ENCODE results near the gene SETD9. TPM values are rescaled to one million over a fixed set of nuclear protein-coding genes. Genes with fewer than 3 reads are reported as not detected.
A peak's percentile ranks its signal among the peaks of the same experiment; 100 is the strongest.

Gene SETD9
- total and polyA plus RNA-seq, 2 of the 13 experiments (the other 11 are each of a cell fraction or from before 2014, with no cell fraction given), result 4.8 to 17.8 TPM

- TF ChIP-seq ZBTB39 (CRISPR knock-in tag; IDR thresholded peaks at IDR 0.05) (no peak), ZNF768 (CRISPR knock-in tag; IDR thresholded peaks at IDR 0.05) (no peak), ZNF124 (CRISPR knock-in tag; IDR thresholded peaks at IDR 0.05) (0 out of 2 replicates have a peak, but pooled peaks have one; percentile 22), ZNF17 (CRISPR knock-in tag; IDR thresholded peaks at IDR 0.05) (no peak), ATAD3A (CRISPR knock-in tag; IDR thresholded peaks at IDR 0.05) (no peak), ATF2 (CRISPR knock-in tag; IDR thresholded peaks at IDR 0.05) (no peak), SOX6 (IDR thresholded peaks at IDR 0.05) (no peak), SOX6 (CRISPR knock-in tag; IDR thresholded peaks at IDR 0.05) (no peak; the same call in 1 of the 2 replicates), THAP8 (CRISPR knock-in tag; IDR thresholded peaks at IDR 0.05; ENCODE audit: borderline replicate concordance) (no peak), BCLAF1 (IDR thresholded peaks at IDR 0.05) (no peak), GTF2F1 (IDR thresholded peaks at IDR 0.05; ENCODE audit: low read length) (no peak), ZNF772 (CRISPR knock-in tag; IDR thresholded peaks at IDR 0.05) (no peak), SP2 (CRISPR knock-in tag; IDR thresholded peaks at IDR 0.05) (no peak), ZFYVE20 (CRISPR knock-in tag; IDR thresholded peaks at IDR 0.05; ENCODE audit: borderline replicate concordance, low read depth) (no peak), PLRG1 (conservative IDR thresholded peaks at IDR 0.05) (no peak), ZNF501 (CRISPR knock-in tag; IDR thresholded peaks at IDR 0.05) (0 out of 2 replicates have a peak, but pooled peaks have one; percentile 41), ZNF292 (CRISPR knock-in tag; IDR thresholded peaks at IDR 0.05; ENCODE audit: borderline replicate concordance, low read depth) (peak; percentile 19; the same call in 1 of the 2 replicates), ZNF234 (CRISPR knock-in tag; conservative IDR thresholded peaks at IDR 0.05) (no peak), ETV5 (CRISPR knock-in tag; IDR thresholded peaks at IDR 0.05; ENCODE audit: borderline replicate concordance) (no peak; the same call in 1 of the 2 replicates), IKZF1 (IDR thresholded peaks at IDR 0.05) (no peak), NFE2 (CRISPR knock-in tag; IDR thresholded peaks at IDR 0.05) (no peak), ZNF724P (CRISPR knock-in tag; IDR thresholded peaks at IDR 0.05; ENCODE audit: borderline replicate concordance) (no peak), MATR3 (CRISPR knock-in tag; IDR thresholded peaks at IDR 0.05) (no peak), ZNF615 (CRISPR knock-in tag; IDR thresholded peaks at IDR 0.05; ENCODE audit: borderline replicate concordance) (no peak)
Measured at GRCh38 chr5:56910210-56910965, 992 bp downstream of the SETD9 start (continued).

All from HepG2 (cell line).